Fibroblast of skin of right quadriceps (primary cell): ENCODE data around the gene NLGN3.

Experiments
- DNase-seq: peaks from one replicate; pipeline ENCODE4 v3.0.0-alpha.2; 2013

Gene NLGN3

DNA sequence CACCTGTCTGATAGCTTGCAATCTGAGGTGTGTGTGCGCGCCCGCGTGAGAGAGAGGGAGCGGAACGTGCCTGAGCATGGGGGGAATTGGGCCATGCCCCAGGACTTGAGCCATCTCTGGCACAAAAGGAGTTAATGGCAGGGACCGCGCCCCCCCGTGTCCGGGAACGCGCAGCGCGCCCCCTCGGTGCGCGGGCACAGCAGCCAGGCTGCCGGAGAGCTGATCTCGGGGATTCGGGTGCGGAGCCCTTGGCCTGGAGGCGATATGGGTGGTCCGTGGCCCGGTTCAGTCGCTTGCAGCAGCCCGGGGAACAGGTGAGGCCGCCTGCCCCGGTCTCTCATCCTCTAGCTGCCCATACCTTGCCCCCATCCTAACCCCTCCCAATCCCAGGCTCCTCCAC is at the start of gene NLGN3:
NLGN3 (plus strand) TSS at position 191 of the 400 bp plus-strand sequence. CDS start 2,909 bp downstream, outside the sequence.
- no peak for DNase-seq

DNA sequence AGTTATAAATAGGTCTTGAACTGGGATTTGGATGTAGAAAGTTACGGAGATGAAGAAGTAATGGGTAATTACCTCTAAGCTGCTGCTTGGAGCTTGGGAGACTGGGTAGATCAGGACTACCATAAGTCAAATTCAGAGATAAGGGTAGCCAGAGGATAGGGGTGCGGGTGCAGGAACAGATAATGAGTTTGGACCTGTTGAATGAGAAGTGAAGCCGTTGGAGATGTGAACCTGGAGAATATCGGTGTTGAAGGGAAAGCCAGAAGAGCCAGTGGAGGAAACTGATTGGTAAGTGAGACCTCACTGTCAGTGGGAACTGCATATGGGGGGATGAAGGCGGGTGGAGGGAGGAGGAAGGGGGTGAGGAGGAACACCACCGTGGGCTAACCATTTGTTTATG is 49.6 kb upstream of the NLGN3 start:
- no peak for DNase-seq

GRCh38 chrX:71095555-71095980 is 49.1 kb upstream of the NLGN3 start, which contains the start of gene FOXO4:
TSS of gene FOXO4 (plus strand) at chrX:71095851. CDS start at chrX:71096529, 678 bp downstream.
- DNase-seq: peak; percentile 80

DNA sequence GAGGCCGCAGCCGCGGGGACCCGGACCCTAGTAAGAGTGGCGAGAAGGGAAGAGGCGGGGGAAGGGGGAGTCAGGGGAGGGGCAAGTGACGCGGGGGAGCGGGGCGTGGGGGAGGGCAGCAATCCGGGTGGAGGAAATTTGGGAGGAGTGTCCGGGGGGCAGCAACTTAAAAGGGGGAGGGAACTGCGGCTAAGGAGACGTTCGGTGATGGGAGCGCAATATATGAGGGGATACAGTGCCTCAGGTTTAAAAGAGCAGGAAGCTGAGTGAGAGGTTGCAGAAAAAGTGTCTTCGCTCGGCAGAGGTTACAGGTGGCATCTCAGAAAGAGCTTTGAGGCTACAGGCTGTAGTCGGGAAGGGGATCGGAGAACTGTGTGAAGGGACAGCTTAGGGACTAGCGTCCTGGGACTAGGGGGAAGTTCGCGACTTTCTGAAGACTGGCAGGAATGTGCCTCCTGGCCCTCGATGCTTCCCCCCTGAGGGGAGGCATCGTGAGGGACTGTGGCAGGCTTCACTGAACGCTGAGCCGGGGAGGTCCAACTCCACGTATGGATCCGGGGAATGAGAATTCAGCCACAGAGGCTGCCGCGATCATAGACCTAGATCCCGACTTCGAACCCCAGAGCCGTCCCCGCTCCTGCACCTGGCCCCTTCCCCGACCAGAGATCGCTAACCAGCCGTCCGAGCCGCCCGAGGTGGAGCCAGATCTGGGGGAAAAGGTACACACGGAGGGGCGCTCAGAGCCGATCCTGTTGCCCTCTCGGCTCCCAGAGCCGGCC is 48.5 kb upstream of the NLGN3 start:
- DNase-seq: peak; percentile 49

GRCh38 chrX:71096760-71097032 is 47.9 kb upstream of the NLGN3 start:
- DNase-seq: no peak

DNA sequence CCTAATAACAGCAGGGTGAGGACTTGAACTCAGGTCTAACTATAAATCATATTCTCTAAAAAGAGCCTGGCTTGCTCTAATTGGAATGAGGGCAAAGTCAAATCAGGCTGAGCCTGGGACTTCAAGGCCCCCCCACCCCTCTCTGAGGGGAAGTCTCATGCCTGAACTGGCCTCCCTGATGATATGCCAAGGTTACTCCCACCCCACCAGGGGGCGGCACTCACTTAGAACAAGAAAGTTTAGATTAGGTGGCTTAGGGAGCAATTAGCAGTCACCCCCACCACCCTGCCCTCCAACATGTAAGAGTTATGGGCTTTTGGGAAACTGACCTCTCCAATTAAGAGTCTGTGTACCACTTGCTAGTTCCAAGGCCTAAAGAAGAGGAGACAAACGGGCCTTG is 46.3 kb upstream of the NLGN3 start:
- peak; percentile 27 for DNase-seq

GRCh38 chrX:71098951-71099506 is 45.6 kb upstream of the NLGN3 start:
- DNase-seq: no peak

DNA sequence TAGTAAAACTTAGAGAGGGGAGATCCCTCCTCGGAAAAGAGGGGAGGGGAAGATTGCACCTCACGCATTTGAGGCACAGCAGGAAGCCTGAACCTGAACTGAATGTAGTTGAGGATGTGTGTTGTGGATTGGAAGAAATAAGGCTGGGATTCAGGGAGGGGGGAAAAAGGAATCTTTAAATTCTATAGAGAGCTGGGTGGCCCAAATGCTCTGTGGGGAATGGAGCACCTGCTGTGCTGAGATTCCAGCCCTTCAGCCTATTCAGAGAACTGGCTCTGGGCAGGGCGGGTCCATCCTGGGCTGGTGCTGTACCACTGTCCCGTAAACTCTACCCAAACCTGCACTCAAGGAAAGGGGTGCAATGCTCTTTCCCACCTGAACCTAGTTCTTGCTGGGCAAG is 44.9 kb upstream of the NLGN3 start:
- DNase-seq: no peak

DNA sequence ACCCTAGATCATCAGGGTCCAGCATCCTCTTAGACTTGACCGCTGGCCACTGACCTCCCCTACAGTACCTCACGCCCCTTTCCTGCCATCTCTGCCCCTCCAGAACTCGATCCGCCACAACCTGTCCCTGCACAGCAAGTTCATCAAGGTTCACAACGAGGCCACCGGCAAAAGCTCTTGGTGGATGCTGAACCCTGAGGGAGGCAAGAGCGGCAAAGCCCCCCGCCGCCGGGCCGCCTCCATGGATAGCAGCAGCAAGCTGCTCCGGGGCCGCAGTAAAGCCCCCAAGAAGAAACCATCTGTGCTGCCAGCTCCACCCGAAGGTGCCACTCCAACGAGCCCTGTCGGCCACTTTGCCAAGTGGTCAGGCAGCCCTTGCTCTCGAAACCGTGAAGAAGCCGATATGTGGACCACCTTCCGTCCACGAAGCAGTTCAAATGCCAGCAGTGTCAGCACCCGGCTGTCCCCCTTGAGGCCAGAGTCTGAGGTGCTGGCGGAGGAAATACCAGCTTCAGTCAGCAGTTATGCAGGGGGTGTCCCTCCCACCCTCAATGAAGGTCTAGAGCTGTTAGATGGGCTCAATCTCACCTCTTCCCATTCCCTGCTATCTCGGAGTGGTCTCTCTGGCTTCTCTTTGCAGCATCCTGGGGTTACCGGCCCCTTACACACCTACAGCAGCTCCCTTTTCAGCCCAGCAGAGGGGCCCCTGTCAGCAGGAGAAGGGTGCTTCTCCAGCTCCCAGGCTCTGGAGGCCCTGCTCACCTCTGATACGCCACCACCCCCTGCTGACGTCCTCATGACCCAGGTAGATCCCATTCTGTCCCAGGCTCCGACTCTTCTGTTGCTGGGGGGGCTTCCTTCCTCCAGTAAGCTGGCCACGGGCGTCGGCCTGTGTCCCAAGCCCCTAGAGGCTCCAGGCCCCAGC is 43.8 kb upstream of the NLGN3 start:
- no peak for DNase-seq

GRCh38 chrX:71102292-71102691 is 42.3 kb upstream of the NLGN3 start:
- DNase-seq: no peak

DNA sequence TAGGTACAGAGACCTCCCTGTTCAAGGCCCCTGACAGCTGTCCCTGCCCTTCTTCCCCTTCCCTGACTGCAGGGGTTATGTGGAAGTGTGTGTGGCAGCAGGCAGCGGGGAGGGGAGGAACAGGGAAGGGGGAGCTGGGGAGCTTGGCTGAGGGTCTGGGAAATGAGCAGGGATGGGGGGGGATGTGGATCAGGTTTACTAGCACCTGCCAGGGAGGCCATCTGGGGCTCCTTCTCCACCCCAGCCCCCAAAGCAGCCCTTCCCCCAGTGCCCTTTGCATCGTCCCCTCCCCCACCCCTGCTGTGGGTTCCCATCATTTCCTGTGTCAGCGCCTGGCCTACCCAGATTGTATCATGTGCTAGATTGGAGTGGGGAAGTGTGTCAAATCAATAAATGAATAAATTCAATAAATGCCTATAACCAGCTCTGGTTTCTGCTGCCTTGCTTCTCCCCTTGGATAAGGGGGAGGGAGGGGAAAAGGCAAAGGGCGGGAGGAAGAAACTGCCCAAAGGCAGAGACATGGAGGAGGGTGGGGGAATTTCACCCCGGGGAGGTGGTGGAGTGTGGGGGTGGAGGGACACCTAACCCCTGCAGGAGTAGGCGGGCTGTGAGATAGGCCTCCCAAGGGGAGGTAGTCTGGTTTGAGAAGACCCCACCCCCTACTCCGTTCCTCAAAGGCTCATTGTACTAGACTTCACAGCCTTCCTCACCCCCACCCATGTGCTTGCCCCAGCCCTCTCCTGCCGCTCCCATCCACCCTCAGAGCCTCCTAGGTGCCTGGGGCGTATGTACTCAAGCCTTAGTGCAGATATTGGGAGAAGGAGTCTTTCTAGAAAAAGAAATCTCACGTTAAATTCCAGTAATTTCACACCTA is 41.3 kb upstream of the NLGN3 start:
- peak; percentile 11 for DNase-seq

- DNase-seq: no peak
These were observed 39.0 kb upstream of the NLGN3 start for GRCh38 chrX:71105628-71106027.

- DNase-seq: no peak
These were observed 38.2 kb upstream of the NLGN3 start, which contains the start of gene CXorf65 for GRCh38 chrX:71106427-71106826. TSS of gene CXorf65 (minus strand) at chrX:71106740. CDS start at chrX:71106556, 184 bp downstream.

DNA sequence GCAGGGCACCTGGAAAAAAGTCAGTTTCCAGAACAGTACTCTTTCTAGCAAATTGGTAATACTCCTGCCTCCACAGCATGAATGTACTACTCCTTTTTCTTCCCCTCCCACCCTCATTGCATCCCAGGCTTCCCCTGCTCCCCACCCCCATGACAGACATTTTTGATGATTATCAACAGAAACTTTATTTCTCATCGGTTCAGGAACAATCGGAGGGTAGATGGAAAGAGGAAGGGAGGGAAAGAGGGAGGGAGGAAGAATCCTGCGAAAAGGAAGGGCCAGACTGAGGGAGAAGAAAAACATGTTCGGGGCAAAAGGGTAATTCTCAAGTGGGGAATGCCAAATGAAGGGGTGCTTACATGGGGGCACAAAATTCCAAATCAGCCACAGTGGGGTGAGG is 37.4 kb upstream of the NLGN3 start:
- no peak for DNase-seq

- no peak for DNase-seq
These were observed 36.8 kb upstream of the NLGN3 start for GRCh38 chrX:71107762-71108360.

- DNase-seq: no peak
These were observed 35.6 kb upstream of the NLGN3 start for GRCh38 chrX:71109051-71109450.

DNA sequence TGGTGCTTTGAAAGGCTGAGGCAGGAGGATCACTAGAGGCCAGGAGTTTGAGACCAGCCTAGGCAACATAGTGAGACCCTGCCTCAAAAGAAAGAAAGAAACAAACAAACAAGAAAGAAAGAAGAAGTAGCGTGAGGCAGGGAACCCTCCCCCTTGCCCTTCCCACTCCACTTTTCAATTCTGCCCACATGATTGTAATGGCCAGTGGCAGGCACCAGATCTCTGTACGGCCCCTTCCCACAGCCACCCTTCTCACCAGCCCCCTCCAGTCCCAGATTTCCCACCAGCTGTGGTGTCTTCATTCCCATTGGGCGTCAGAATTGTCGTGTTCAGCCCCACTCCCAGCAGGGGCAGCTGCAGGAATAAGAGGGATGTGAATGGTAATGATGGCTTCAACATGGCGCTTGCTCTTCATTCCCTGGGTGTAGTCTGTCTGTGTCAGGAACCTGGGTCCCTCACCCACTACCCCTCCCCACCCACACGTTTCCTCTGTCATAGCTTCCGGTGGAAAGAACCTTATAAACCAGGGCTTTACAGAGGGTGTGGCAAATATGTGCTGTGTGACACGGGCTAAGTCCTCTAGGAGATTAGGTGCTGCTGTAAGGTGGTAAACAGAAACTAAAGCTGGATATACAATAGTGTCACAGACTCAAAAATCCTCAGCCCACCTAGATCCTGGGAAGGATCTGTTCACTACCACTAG is 33.3 kb upstream of the NLGN3 start, which contains the start of gene IL2RG:
IL2RG (minus strand) TSS at position 437 of the 703 bp plus-strand sequence; CDS start at position 399, 38 bp downstream.
- DNase-seq: no peak

DNA sequence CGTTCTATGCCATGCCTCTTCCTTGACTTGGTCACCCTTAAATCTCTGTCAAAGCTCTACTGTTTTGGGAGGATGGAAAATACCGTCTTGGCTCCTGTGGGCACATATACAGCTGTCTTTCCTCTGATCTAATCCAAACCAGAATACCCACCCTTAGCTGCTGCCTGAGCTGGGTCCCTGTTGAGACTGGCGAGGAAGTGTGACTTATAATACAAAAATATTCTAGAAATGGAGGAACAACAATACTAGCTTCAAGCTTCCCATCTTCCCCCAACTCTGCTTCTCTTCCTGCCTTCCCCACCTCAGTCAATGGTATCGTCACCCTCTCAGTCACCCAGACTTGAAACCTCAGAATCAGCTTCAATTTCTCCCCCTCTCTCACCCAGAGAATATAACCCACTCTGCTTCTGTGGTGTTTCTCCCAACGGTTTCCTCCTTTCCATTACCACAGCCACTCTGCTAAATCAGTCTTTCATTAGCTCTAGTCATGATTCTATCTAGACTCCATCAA is 32.7 kb upstream of the NLGN3 start:
- no peak for DNase-seq

- DNase-seq: no peak
These were observed 27.3 kb upstream of the NLGN3 start for GRCh38 chrX:71117358-71117757.

DNA sequence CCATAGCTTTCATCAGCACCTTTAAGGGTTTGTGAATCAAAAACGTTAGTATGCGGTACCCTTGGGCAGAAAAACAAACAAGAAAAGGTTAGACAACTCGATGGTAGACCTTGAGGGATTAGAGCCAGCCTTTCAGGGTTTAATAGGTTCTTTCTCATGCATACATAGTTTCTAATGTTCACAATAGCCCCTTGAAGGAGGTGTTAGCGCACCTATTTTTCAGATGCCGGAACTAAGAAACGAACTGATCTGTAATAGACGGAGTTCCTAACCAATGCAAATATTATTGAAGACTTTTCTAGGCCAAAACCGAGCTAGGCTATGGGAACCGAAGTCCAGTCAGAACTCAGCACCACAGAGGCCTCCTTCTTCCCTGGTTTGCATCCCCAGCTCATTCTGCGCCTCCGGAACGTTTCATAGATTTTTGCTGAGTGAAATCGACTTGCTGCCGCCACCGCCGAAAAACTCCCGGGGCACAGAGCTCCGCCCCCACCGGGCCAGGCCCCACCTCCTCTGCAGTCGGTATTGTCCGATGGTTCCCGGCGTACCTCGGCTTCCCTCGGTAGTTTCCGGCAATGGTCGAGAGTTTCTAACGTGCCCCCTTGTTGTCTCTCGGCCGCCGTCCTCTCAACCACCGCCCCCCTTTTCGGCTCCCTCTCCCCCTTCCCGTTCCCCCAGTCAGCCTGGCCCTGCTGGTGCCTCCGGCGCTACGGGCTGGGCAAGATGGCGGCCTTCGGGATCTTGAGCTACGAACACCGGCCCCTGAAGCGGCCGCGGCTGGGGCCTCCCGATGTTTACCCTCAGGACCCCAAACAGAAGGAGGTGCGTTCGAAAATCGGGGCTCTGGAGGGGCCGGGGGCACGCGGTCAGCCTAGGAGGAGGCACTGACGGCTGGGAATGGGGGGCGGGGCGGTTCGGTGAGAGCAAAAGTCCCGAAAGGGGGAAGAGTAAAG is 26.3 kb upstream of the NLGN3 start, which contains the start of gene MED12:
MED12 (plus strand) TSS at position 565 of the 953 bp plus-strand sequence; CDS start at position 724, 159 bp downstream.
- DNase-seq: peak; percentile 79
